GM12864 (cell line): Measurements from ENCODE around the gene ANKRD13C.
A peak's percentile ranks its signal among the peaks of the same experiment; 100 is the strongest.
"Not testable (repeated sequence)": the region's sequence is repeated elsewhere in the genome, so short reads cannot be mapped to it uniquely, and the experiment has no call there.

Experiments
- DNase-seq: peaks from one replicate; pipeline ENCODE4 v3.0.0-alpha.2; 2011; ENCODE audit warnings: low read depth
- H3K4me3 ChIP-seq: 2 replicates; pipeline ENCODE4 v1.5.1; 2011; ENCODE audit warnings: mild to moderate bottlenecking, low read depth, low read length, control low read depth
- CTCF ChIP-seq: IDR thresholded peaks from 2 replicates; pipeline ENCODE4 v1.5.1; 2011; ENCODE audit warnings: low read depth, mild to moderate bottlenecking, moderate library complexity, low read length, control low read depth, inconsistent platforms; ENCODE audit errors: missing control alignments

ANKRD13C gene

GRCh38 chr1:70355920-70356319 lies 1.4 kb upstream of the ANKRD13C start:
- TF ChIP-seq CTCF: no peak
- DNase-seq: no peak
- H3K4me3 ChIP-seq: no peak overlapping the region

GRCh38 chr1:70355111-70355407 lies 537 bp upstream of the ANKRD13C start:
- peak overlapping the region; percentile 78 for H3K4me3 ChIP-seq
- DNase-seq: no peak
- no peak for TF ChIP-seq CTCF

GRCh38 chr1:70353601-70354331 lies 756 bp downstream of the ANKRD13C start:
- no peak for TF ChIP-seq CTCF
- peak overlapping the region; percentile 78 for H3K4me3 ChIP-seq
- peak; percentile 27 for DNase-seq

- no peak for DNase-seq
- H3K4me3 ChIP-seq: peak overlapping the region; percentile 78; the same call in 1 of the 2 replicates
- no peak for TF ChIP-seq CTCF
These were observed 1.5 kb downstream of the ANKRD13C start for GRCh38 chr1:70353044-70353443.

GRCh38 chr1:70349799-70350198 lies 4.7 kb downstream of the ANKRD13C start:
- not testable (repeated sequence) for H3K4me3 ChIP-seq, DNase-seq

GRCh38 chr1:70348399-70349165 lies 5.9 kb downstream of the ANKRD13C start:
- no peak for DNase-seq
- no peak for TF ChIP-seq CTCF
- H3K4me3 ChIP-seq: no peak overlapping the region

GRCh38 chr1:70339644-70340043 lies 14.9 kb downstream of the ANKRD13C start:
- DNase-seq, H3K4me3 ChIP-seq: not testable (repeated sequence)

- DNase-seq: no peak
- H3K4me3 ChIP-seq: no peak overlapping the region
- no peak for TF ChIP-seq CTCF
These were observed 18.5 kb downstream of the ANKRD13C start for GRCh38 chr1:70336050-70336449.
